ENCODE measurements around the gene PPM1H.

GRCh38 chr12:62983594-62983993 lies 48.6 kb upstream of the PPM1H start:
- TF ChIP-seq EZH2 (IDR thresholded peaks at IDR 0.05; ENCODE audit: borderline replicate concordance, low read length) = no peak
- TF ChIP-seq, protein P1, sequence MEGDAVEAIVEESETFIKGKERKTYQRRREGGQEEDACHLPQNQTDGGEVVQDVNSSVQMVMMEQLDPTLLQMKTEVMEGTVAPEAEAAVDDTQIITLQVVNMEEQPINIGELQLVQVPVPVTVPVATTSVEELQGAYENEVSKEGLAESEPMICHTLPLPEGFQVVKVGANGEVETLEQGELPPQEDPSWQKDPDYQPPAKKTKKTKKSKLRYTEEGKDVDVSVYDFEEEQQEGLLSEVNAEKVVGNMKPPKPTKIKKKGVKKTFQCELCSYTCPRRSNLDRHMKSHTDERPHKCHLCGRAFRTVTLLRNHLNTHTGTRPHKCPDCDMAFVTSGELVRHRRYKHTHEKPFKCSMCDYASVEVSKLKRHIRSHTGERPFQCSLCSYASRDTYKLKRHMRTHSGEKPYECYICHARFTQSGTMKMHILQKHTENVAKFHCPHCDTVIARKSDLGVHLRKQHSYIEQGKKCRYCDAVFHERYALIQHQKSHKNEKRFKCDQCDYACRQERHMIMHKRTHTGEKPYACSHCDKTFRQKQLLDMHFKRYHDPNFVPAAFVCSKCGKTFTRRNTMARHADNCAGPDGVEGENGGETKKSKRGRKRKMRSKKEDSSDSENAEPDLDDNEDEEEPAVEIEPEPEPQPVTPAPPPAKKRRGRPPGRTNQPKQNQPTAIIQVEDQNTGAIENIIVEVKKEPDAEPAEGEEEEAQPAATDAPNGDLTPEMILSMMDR (IDR thresholded peaks at IDR 0.05; ENCODE audit: low read length) = peak; percentile 37; the same call in 1 of the 2 replicates

Data from OCI-LY1 (cell line).